GM12872 (cell line): ENCODE data around the gene ADD2.

Experiments used
- TF ChIP-seq, protein P1 (sequence below): IDR thresholded peaks from 3 replicates; pipeline ENCODE4 v1.5.1; 2011; ENCODE audit warnings: low read depth, mild to moderate bottlenecking, low read length, moderate library complexity; ENCODE audit not compliant: insufficient read depth

Gene ADD2

DNA sequence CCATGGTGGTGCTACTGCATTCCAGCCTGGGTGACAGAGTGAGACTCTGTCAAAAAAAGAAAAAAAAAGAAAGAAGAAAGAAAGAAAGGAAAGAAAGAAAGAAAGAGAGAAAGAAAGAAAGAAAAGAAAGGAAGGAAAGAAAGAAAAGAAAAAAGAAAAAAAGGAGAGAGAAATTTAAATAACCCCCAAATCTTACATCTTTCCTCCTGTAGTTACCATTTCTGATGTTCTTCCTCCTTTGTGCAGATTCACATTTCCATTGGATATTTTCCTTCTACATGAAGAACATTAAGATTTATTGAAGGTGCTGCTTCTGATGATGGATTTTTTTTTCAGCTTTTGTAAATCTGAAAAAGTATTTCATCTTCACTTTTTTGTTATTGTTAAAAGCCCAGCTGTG, 117.0 kb downstream of the ADD2 start:
- TF ChIP-seq, protein P1, sequence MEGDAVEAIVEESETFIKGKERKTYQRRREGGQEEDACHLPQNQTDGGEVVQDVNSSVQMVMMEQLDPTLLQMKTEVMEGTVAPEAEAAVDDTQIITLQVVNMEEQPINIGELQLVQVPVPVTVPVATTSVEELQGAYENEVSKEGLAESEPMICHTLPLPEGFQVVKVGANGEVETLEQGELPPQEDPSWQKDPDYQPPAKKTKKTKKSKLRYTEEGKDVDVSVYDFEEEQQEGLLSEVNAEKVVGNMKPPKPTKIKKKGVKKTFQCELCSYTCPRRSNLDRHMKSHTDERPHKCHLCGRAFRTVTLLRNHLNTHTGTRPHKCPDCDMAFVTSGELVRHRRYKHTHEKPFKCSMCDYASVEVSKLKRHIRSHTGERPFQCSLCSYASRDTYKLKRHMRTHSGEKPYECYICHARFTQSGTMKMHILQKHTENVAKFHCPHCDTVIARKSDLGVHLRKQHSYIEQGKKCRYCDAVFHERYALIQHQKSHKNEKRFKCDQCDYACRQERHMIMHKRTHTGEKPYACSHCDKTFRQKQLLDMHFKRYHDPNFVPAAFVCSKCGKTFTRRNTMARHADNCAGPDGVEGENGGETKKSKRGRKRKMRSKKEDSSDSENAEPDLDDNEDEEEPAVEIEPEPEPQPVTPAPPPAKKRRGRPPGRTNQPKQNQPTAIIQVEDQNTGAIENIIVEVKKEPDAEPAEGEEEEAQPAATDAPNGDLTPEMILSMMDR: no peak

DNA sequence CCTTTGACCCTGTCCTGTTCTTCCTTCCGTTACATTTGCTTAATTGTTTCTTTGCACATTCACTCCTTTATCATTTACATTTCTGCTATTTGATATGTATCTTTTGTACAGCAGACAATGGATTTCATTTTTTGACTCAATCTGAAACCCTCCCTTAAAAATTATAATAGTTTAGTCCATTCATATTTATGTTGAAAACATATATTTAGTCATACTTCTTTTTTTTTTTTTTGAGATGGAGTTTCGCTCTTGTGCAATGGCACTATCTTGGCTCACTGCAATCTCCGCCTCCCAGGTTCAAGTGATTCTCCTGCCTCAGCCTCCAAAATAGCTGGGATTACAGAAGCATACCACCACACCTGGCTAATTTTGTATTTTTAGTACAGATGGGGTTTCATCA, 119.0 kb downstream of the ADD2 start:
- TF ChIP-seq, protein P1: no peak

DNA sequence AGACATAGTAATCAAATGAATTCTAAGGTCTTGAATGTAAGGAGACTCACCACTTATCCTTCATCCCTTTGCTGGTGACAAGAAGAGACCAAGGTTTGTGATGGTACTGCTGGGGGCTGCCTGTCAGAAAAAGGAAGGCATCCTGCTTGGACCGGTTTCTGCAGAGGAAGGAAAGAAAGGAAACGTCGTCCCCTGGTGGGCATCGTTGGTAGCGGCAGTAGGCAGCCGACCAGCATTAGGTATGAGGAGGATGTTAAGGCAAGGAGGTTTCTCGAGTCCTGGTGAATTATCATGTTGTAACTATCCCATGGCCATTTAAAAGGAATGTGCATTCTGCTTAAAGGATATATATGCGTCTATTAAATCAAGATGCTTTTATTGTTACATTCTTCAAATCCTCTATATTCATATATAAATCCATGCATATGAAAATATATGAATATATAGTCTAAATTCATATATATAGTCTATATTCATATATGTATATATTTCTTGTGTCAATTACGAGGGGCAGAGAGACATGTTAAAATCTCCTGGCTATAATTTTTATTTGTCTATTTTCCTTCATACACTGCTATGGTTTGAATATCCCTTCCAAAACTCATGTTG, 120.0 kb downstream of the ADD2 start:
- TF ChIP-seq, protein P1: peak; percentile 100

DNA sequence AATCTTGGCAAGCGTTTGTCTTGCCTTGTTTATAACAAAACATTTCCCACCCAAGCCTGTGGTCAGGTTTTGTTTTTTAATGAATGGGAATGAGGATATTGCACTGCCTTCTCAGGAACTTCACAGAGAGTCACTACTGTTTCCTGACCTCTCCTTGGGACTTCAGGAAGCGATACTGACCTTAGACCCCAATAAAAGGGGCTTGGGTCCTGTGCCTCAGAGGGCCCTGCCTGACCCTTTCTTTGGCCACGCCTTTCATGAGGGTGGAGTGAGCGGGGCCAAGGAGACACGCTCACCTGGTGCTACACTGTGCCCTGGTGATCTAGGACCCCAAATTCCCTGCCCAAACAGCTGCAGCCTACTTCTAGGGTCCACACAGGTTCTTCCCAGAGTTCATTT, 121.6 kb downstream of the ADD2 start:
- TF ChIP-seq, protein P1: no peak

DNA sequence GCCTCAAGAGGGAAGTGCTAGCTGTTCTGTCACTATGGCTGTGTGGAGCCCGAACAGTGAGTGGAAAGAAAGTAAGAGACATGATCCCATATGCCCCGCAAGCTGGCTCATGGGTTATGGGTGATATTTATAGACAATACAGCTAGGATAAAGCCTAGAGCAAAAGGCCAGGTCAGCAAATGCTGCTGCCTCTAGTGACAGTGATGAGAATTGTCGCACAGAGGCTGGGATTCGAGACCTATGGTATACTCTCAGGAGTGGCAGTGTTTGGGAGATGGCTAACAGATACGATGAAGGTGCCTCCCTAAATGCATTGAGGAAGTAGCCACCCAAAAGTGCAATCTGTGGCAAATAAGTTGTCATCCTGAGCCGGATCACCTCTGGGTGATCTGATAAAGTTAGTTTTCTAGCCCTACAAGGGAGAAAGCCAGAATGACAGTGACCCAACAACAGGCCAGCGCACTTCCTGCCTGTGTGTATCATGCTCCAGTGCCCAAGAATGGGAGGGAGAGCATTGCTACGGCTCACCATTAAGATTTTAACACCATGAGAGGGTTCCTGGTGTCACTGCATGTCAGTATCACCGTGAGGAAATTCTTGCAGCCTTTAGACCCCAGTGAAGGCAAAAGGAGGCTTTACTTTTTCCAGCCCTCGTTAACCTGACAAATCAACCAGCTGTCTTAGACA, 122.1 kb downstream of the ADD2 start:
- TF ChIP-seq, protein P1: peak; percentile 48; the same call in 2 of the 3 replicates

DNA sequence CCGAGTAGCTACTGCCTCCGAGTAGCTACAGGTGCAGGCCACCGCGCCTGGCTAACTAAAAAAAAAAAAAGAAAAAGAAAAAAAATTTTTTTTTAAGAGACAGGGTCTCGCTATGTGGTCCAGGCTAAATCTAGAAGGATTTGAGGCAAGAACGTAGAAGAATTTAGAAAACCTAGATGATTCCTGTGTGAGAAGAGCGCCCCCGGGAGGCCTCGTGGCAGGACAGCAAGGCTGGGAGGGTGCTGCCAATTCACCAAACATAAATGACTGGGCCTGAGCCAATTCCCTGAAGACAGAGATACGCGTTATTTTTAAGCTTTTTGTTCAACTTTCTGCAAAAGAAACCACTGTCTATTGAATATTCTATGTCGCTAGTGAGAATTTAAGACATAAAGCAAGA, 124.3 kb downstream of the ADD2 start:
- TF ChIP-seq, protein P1: peak; percentile 46

DNA sequence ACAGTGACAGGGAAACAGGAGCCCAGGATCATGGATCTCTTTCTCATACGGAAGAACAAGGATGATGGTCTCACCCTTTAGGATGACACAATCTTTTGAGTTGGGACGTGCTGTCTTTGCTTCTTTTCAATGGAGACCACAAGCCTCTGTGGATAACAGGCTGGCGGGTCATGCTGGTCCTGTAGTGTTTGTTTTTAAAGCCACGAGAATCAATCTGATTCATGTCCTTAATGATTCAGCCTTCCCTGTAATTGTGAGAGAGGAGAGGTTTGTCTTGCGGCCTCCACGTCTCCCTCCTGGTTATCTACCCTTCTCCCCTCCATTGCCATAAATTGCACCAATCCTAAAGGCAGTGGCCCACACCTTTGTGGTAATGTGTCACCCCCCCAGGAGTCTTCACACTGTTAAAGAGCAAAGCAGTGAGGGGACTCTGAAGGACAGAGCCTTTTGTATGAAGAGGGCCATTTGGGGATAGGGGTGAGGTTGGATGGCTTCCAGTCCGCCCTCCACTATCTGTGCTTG, 126.7 kb downstream of the ADD2 start:
- TF ChIP-seq, protein P1: no peak
